K562 (cell line): Measurements from ENCODE around the gene DHX32. TPM values are rescaled to one million over a fixed set of nuclear protein-coding genes. Genes with fewer than 3 reads are reported as not detected.

ENCODE experiments used
- CHD1 ChIP-seq: fragments of 200-600 bp; sonication (generic); IDR thresholded peaks from one replicate; pipeline ENCODE4 v1.6.1; 2012; ENCODE audit warnings: mild to moderate bottlenecking, moderate library complexity, low read length, inconsistent platforms
- PHF20 ChIP-seq: fragments of 450-650 bp; IDR thresholded peaks from 2 replicates; pipeline ENCODE4 v1.6.1; 2018; ENCODE audit not compliant: partially characterized antibody
- SMAD4 ChIP-seq: fragments of 250-450 bp; sonication (Bioruptor Pico); conservative IDR thresholded peaks from 2 replicates; pipeline ENCODE4 v1.8.0; 2021; ENCODE audit warnings: inconsistent platforms, mild to moderate bottlenecking, moderate library complexity
- TOE1 ChIP-seq, 2 experiments: fragments of 450-650 bp in 1 of 2; sonication (generic) in 1 of 2; formaldehyde crosslinking in 1 of 2; IDR thresholded peaks; 2 replicates each; pipeline versions ENCODE4 v1.7.1 to v1.8.0; 2016 to 2022; ENCODE audit warnings: borderline replicate concordance in 2 of 2, mild to moderate bottlenecking in 2 of 2, antibody characterized with exemption in 1 of 2, inconsistent platforms in 1 of 2, low read depth in 1 of 2, missing genetic modification reagents in 1 of 2, moderate library complexity in 1 of 2
- ZNF197 ChIP-seq: fragments of 200-800 bp; sonication (Bioruptor generic); IDR thresholded peaks from 2 replicates; pipeline ENCODE4 v1.6.1; 2016; ENCODE audit warnings: low read depth, missing genetic modification characterization, missing compliant biosample characterization
- ZNF311 ChIP-seq: fragments of 250-450 bp; sonication (Bioruptor Pico); IDR thresholded peaks from 2 replicates; pipeline ENCODE4 v1.4.0; 2020; ENCODE audit warnings: mild to moderate bottlenecking, moderate library complexity
- polyA plus RNA-seq, 8 experiments: library from polyadenylated mRNA; depleted of rRNA in 4 of 8; stranded (reverse) in 5 of 8; unstranded in 3 of 8; fragments of >200 nt; fragmentation: Nextera tagmentation in 2 of 8; fragmentation: Illumina TruSeq in 1 of 8; extraction: Ambion mirVana in 2 of 8; extraction: Trizol in 1 of 8; gene quantifications; 2 replicates each; pipeline versions ENCODE4 v1.2.1 to v1.2.3, GENCODE V29; 2011 to 2014; ENCODE audit warnings: inconsistent platforms in 1 of 8, missing spikeins in 1 of 8
- total RNA-seq, 7 experiments: library from RNA; depleted of rRNA in 6 of 7; stranded (reverse); fragments of >200 nt in 6 of 7; fragmentation: Illumina TruSeq in 2 of 7; extraction: Trizol in 2 of 7; gene quantifications; 2 replicates each; pipeline versions ENCODE4 v1.2.1 to v1.2.3, GENCODE V29; 2011 to 2021; ENCODE audit warnings: low replicate concordance in 1 of 7
- TF ChIP-seq, protein P1 (sequence below), 2 experiments: fragments of 450-650 bp; IDR thresholded peaks; 2 replicates each; pipeline ENCODE4 v1.6.1; 2016
- TF ChIP-seq, protein P2 (sequence below): fragments of 450-650 bp; IDR thresholded peaks from 2 replicates; pipeline ENCODE4 v1.6.1; 2018; ENCODE audit warnings: mild to moderate bottlenecking, low read depth; ENCODE audit not compliant: partially characterized antibody
- TF ChIP-seq, protein P3 (sequence below): IDR thresholded peaks from 2 replicates; pipeline ENCODE4 v1.6.1; 2012; ENCODE audit warnings: low read depth, low read length, improper control_type of control experiment, borderline replicate concordance

Gene DHX32
- total and polyA plus RNA-seq, 9 of the 15 experiments (the other 6 are each of a cell fraction or from before 2014, with no cell fraction given): 5.8 to 23.5 (median 17.5) TPM

DNA sequence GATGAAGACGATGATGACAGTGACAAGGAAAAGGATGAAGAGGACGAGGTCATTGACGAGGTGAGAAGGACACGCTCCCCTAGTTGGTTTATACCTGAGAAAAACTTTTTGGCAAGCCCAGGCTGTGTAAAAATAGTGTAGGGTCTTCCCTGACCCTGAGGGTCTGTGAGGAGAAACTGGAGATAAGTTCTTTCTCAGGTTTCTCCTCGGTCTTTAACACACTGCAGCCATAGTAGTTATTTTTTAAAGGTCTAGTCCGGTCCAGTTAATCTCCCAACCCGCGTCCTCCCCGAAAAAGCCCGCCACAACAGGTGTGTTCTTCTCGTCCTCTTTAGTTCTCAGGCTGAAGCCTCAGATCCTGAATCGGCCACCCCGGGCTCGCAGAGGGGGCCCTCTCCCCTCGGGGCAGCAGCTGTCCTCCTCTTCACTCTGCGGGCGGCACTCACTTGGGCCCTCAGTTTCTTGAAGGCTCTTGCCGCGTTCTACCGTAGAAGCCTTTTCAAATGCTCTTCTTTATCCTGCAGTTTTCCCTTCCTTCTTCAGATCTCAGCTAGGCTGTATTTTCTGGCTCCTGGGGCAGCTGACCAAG is 57.3 kb downstream of the DHX32 start (continued):
- TF ChIP-seq, protein P1, sequence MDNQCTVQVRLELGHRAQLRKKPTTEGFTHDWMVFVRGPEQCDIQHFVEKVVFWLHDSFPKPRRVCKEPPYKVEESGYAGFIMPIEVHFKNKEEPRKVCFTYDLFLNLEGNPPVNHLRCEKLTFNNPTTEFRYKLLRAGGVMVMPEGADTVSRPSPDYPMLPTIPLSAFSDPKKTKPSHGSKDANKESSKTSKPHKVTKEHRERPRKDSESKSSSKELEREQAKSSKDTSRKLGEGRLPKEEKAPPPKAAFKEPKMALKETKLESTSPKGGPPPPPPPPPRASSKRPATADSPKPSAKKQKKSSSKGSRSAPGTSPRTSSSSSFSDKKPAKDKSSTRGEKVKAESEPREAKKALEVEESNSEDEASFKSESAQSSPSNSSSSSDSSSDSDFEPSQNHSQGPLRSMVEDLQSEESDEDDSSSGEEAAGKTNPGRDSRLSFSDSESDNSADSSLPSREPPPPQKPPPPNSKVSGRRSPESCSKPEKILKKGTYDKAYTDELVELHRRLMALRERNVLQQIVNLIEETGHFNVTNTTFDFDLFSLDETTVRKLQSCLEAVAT (IDR thresholded peaks at IDR 0.05): 0 out of 4 replicates have a peak, but pooled peaks of 1 of the 2 experiments have one; percentile 46
- TF ChIP-seq, protein P2, sequence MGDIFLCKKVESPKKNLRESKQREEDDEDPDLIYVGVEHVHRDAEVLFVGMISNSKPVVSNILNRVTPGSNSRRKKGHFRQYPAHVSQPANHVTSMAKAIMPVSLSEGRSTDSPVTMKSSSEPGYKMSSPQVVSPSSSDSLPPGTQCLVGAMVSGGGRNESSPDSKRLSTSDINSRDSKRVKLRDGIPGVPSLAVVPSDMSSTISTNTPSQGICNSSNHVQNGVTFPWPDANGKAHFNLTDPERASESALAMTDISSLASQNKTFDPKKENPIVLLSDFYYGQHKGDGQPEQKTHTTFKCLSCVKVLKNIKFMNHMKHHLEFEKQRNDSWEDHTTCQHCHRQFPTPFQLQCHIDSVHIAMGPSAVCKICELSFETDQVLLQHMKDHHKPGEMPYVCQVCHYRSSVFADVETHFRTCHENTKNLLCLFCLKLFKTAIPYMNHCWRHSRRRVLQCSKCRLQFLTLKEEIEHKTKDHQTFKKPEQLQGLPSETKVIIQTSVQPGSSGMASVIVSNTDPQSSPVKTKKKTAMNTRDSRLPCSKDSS: no peak
- TF ChIP-seq TOE1 (IDR thresholded peaks at IDR 0.05; ENCODE audit: borderline replicate concordance) (no peak), TOE1 (CRISPR knock-in tag; IDR thresholded peaks at IDR 0.05; ENCODE audit: borderline replicate concordance, low read depth) (no peak), ZNF311 (CRISPR knock-in tag) (no peak), CHD1 (peak; percentile 42), SMAD4 (CRISPR knock-in tag) (no peak), PHF20 (no peak), ZNF197 (CRISPR knock-in tag) (no peak)
- TF ChIP-seq, protein P3, sequence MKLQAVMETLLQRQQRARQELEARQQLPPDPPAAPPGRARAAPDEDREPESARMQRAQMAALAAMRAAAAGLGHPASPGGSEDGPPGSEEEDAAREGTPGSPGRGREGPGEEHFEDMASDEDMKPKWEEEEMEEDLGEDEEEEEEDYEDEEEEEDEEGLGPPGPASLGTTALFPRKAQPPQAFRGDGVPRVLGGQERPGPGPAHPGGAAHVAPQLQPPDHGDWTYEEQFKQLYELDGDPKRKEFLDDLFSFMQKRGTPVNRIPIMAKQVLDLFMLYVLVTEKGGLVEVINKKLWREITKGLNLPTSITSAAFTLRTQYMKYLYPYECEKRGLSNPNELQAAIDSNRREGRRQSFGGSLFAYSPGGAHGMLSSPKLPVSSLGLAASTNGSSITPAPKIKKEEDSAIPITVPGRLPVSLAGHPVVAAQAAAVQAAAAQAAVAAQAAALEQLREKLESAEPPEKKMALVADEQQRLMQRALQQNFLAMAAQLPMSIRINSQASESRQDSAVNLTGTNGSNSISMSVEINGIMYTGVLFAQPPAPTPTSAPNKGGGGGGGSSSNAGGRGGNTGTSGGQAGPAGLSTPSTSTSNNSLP: no peak
